ENCODE results near the gene CALML5. TPM values are rescaled to one million over a fixed set of nuclear protein-coding genes. Genes with fewer than 3 reads are reported as not detected.
A peak's percentile ranks its signal among the peaks of the same experiment; 100 is the strongest.

Gene CALML5
- total RNA-seq, 3 donors from 2014 or later: not detected

DNA sequence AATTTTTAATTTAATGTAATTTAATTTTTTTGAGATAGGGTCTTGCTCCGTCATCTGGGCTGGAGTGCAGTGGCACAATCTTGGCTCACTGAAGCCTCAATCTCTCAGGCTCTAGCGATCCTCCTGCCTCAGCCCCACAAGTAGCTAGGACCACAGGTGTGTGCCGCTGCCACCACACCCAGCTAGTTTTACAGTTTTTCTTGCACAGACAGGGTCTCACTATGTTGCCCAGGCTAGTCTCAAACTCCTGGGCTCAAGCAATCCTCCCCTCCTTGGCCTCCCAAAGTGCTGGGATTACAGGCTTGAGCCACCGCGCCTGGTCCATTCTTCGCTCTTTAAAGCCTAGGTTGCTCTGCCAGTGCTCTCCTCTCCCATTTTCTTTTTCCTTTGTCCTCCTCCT, 38.3 kb upstream of the CALML5 start:
- Histone ChIP-seq H3K9me3 (no peaks in the 10 kb centered on the region), H3K4me3 (no peak overlapping the region), H3K36me3 (ENCODE audit: low read depth) (no peaks in the 10 kb centered on the region), H3K4me1 (ENCODE audit: low read depth) (peaks cover 5% of the 10 kb centered on the region)
- no peak for TF ChIP-seq CTCF (IDR thresholded peaks at IDR 0.05)
- ATAC-seq (no peak), DNase-seq (peak in 1 of 3 donors; percentile 18)
- intact Hi-C loops (cut with DNase I, micrococcal nuclease): no loop called here

DNA sequence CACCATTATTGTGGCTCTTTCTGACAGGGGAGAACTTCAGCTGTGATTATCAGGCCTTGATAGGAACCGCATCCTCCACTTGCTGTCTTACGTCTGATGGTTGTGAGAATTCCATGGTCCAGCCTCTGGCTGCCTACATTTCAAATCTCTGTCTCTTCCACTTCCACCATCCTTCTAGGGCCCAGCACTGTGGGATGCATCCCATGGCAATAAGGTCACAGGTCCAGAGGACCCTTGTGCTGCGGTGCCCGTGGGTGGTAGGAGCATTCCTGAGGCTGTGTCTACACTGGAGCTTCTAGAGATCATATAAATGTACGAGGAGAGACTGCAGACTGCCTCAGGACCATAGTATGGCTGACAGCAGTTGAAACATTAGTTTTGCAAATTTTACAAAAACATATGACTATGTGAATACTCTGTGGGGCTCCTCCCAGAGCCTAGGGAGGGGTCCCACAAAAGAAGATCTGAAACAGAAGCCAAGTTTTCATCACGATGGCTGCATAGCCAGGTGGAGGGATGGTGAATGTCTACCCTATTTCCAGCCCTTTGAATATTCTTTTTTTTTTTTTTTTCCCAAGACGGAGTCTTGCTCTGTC, 37.2 kb upstream of the CALML5 start:
- DNase-seq: peak in 1 of 3 donors; percentile 7
- intact Hi-C loops (cut with DNase I, micrococcal nuclease): no loop called here
- Histone ChIP-seq H3K36me3 (ENCODE audit: low read depth) (no peaks in the 10 kb centered on the region), H3K9me3 (no peaks in the 10 kb centered on the region), H3K4me1 (ENCODE audit: low read depth) (peaks cover 5% of the 10 kb centered on the region), H3K4me3 (no peak overlapping the region)
- TF ChIP-seq CTCF (IDR thresholded peaks at IDR 0.05): no peak
- ATAC-seq: no peak

DNA sequence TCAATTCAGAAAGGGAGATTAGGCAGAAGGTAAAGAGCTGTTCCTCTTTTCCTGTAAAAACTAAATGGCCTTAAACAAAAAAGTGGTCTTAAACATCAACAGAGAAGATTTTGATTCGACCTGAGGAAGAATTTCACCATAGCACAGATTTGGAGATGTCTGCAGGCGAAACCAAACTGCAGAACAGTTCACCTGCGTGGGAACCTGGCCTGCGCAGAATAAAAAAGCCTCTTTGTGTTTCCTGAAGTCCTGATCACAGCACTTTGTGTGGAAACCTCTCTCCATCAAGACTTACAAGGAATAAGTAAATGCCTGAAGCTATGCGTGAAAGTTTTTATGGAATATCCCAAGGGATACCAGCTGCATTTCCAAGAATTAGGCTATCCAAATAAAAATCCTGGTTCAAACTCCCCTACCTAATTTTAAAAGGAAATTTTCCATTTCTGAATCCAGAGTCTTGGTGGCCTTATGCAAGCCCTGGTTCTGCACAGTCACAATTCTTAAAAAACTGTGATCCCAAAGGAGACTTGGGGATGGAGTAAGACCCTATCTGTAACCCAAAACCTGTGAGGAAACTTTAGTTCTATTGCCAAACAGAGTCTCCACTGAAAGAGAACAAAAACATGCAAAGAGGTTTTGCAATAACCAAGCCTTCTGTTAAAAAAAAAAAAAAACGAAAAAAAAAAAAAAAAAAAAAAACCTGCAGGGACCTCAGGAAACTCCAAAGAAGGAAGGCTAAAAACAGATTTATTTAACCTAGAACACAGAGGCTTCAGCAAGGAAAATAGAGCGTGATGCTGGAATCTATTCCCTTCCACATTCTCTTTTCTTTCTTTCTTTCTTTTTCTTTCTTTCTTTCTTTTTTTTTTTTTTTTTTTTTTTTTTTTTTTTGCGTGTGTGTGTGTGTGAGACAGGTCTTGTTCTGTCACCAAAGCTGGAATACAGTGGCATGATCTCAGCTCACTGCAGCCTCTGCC, 35.8 kb upstream of the CALML5 start:
- Histone ChIP-seq H3K4me3 (no peak overlapping the region), H3K9me3 (no peaks in the 10 kb centered on the region), H3K4me1 (ENCODE audit: low read depth) (no peaks in the 10 kb centered on the region), H3K36me3 (ENCODE audit: low read depth) (no peaks in the 10 kb centered on the region)
- no peak for TF ChIP-seq CTCF (IDR thresholded peaks at IDR 0.05)
- intact Hi-C loops (cut with DNase I, micrococcal nuclease): no loop called here
- DNase-seq (no peak), ATAC-seq (no peak)

DNA sequence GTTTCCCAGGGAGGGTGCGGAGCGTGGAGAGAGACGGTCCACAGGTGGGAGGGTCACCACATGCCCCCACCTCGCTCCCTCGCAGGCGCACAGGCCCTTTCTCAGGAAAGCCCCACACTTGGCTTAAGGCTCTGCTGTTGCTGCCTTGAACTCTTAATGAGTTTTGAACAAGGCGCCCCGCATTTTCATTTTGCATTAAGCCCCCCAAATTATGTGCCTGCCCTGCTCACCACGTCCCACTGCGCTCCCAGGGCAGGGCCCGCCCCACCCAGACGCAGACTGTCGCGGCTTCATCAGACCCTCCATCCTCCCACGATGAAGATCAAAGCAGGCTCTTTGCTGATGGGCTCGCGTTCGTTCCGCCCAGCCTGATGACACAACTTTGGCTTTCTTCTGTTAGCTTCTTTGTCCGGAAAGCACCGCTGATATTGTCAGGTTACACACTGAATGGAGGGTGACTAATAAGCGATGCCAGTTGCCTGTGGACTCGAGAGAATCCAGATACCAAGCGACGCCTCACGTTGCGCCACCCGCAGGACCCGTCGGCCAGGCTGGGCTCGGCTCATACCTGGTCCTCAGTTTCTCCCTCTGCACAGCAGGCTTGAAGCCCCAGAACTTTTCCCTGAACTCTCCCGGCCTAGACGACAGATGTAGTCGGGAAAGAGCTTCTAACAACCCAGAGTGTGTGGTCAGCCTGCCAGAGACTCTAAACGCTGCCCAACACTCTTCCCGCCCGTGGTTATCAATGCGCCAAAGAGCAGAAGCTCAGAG, 34.9 kb upstream of the CALML5 start:
- H3K4me3 ChIP-seq: no peak overlapping the region
- intact Hi-C loops (cut with DNase I, micrococcal nuclease): no loop called here
- peak in 2 of 3 donors; percentile 24 to 40 for DNase-seq
- no peak for TF ChIP-seq CTCF (IDR thresholded peaks at IDR 0.05)
- no peaks in the 10 kb centered on the region for H3K36me3 ChIP-seq (ENCODE audit: low read depth)
- no peaks in the 10 kb centered on the region for H3K9me3 ChIP-seq
- no peaks in the 10 kb centered on the region for H3K4me1 ChIP-seq (ENCODE audit: low read depth)
- ATAC-seq: no peak

- TF ChIP-seq CTCF (IDR thresholded peaks at IDR 0.05): no peak
- Histone ChIP-seq H3K4me1 (ENCODE audit: low read depth) (no peaks in the 10 kb centered on the region), H3K9me3 (no peaks in the 10 kb centered on the region), H3K4me3 (no peak overlapping the region), H3K36me3 (ENCODE audit: low read depth) (no peaks in the 10 kb centered on the region)
- DNase-seq (peak in 1 of 3 donors; percentile 24), ATAC-seq (no peak)
- intact Hi-C loops (cut with DNase I, micrococcal nuclease): no loop called here
Observed at GRCh38 chr10:5533098-5533731, 33.8 kb upstream of the CALML5 start.

Data from mucosa of descending colon (tissue), 3 donors.